ENCODE measurements around the gene GAP43. TPM values are rescaled to one million over a fixed set of nuclear protein-coding genes. Genes with fewer than 3 reads are reported as not detected.

GAP43 gene
- total and polyA plus RNA-seq, 4 donors: 1.1 to 40.9 (median 11.3) TPM

GRCh38 chr3:115635406-115635805 lies 12.1 kb downstream of the GAP43 start:
- Histone ChIP-seq H3K9me3 (ENCODE audit: control insufficient read depth, low read length) (no peaks in the 10 kb centered on the region), H3K4me3 (ENCODE audit: low read length in 2 of 2) (no peak overlapping the region), H3K27me3 (ENCODE audit: control insufficient read depth in 1 of 2, insufficient read depth in 2 of 2, low read length in 1 of 2) (no peaks in the 10 kb centered on the region), H3K27ac (ENCODE audit: low read depth in 1 of 2, low read length in 2 of 2) (no peak overlapping the region), H3K4me1 (ENCODE audit: control insufficient read depth in 1 of 2, insufficient read depth in 2 of 2, low read length in 2 of 2) (no peaks in the 10 kb centered on the region), H3K36me3 (ENCODE audit: control insufficient read depth in 1 of 2, insufficient read depth in 2 of 2, low read length in 1 of 2) (no peaks in the 10 kb centered on the region)
- no peak for ATAC-seq (ENCODE audit: low FRiP score)
- intact Hi-C loops (cut with DNase I): no loop called here
- WGBS, 2 donors: 64 to 83% methylated on average over 1 of the region's 1 CpG
- no peak for DNase-seq

GRCh38 chr3:115638241-115638640 lies 14.9 kb downstream of the GAP43 start:
- no peaks in the 10 kb centered on the region for H3K27me3 ChIP-seq (ENCODE audit: control insufficient read depth in 1 of 2, insufficient read depth in 2 of 2, low read length in 1 of 2)
- H3K27ac ChIP-seq (ENCODE audit: low read depth in 1 of 2, low read length in 2 of 2): no peak overlapping the region
- no peaks in the 10 kb centered on the region for H3K4me1 ChIP-seq (ENCODE audit: control insufficient read depth in 1 of 2, insufficient read depth in 2 of 2, low read length in 2 of 2)
- intact Hi-C loops (cut with DNase I): no loop called here
- no peak overlapping the region for H3K4me3 ChIP-seq (ENCODE audit: low read length in 2 of 2)
- no peaks in the 10 kb centered on the region for H3K9me3 ChIP-seq (ENCODE audit: control insufficient read depth, low read length)
- H3K36me3 ChIP-seq (ENCODE audit: control insufficient read depth in 1 of 2, insufficient read depth in 2 of 2, low read length in 1 of 2): no peaks in the 10 kb centered on the region
- 95 to 100% methylated on average over 1 of the region's 1 CpG for WGBS, 2 donors
- ATAC-seq (ENCODE audit: low FRiP score) (no peak), DNase-seq (no peak)

GRCh38 chr3:115638991-115639390 lies 15.7 kb downstream of the GAP43 start:
- WGBS, 2 donors: 96 to 97% methylated on average over 1 of the region's 1 CpG
- intact Hi-C loops (cut with DNase I): no loop called here
- ATAC-seq (ENCODE audit: low FRiP score): no peak
- Histone ChIP-seq H3K36me3 (ENCODE audit: control insufficient read depth in 1 of 2, insufficient read depth in 2 of 2, low read length in 1 of 2) (no peaks in the 10 kb centered on the region), H3K27me3 (ENCODE audit: control insufficient read depth in 1 of 2, insufficient read depth in 2 of 2, low read length in 1 of 2) (no peaks in the 10 kb centered on the region), H3K4me1 (ENCODE audit: control insufficient read depth in 1 of 2, insufficient read depth in 2 of 2, low read length in 2 of 2) (no peaks in the 10 kb centered on the region), H3K27ac (ENCODE audit: low read depth in 1 of 2, low read length in 2 of 2) (no peak overlapping the region), H3K4me3 (ENCODE audit: low read length in 2 of 2) (no peak overlapping the region), H3K9me3 (ENCODE audit: control insufficient read depth, low read length) (no peaks in the 10 kb centered on the region)
- DNase-seq: no peak

GRCh38 chr3:115644391-115644790 lies 21.1 kb downstream of the GAP43 start:
- ATAC-seq (ENCODE audit: low FRiP score) (no peak), DNase-seq (no peak)
- H3K4me3 ChIP-seq (ENCODE audit: low read length in 2 of 2): no peak overlapping the region
- H3K4me1 ChIP-seq (ENCODE audit: control insufficient read depth in 1 of 2, insufficient read depth in 2 of 2, low read length in 2 of 2): peaks cover 0 to 5% of the 10 kb centered on the region in 2 donors
- no peaks in the 10 kb centered on the region for H3K9me3 ChIP-seq (ENCODE audit: control insufficient read depth, low read length)
- 66 to 75% methylated on average over 1 of the region's 1 CpG for WGBS, 2 donors
- H3K36me3 ChIP-seq (ENCODE audit: control insufficient read depth in 1 of 2, insufficient read depth in 2 of 2, low read length in 1 of 2): no peaks in the 10 kb centered on the region
- intact Hi-C loops (cut with DNase I): no loop called here
- no peaks in the 10 kb centered on the region for H3K27me3 ChIP-seq (ENCODE audit: control insufficient read depth in 1 of 2, insufficient read depth in 2 of 2, low read length in 1 of 2)
- no peak overlapping the region for H3K27ac ChIP-seq (ENCODE audit: low read depth in 1 of 2, low read length in 2 of 2)

- WGBS, 2 donors: 52 to 68% methylated on average over 2 of the region's 2 CpGs
- Histone ChIP-seq H3K36me3 (ENCODE audit: control insufficient read depth in 1 of 2, insufficient read depth in 2 of 2, low read length in 1 of 2) (no peaks in the 10 kb centered on the region), H3K9me3 (ENCODE audit: control insufficient read depth, low read length) (no peaks in the 10 kb centered on the region), H3K27ac (ENCODE audit: low read depth in 1 of 2, low read length in 2 of 2) (no peak overlapping the region), H3K27me3 (ENCODE audit: control insufficient read depth in 1 of 2, insufficient read depth in 2 of 2, low read length in 1 of 2) (no peaks in the 10 kb centered on the region), H3K4me3 (ENCODE audit: low read length in 2 of 2) (no peak overlapping the region), H3K4me1 (ENCODE audit: control insufficient read depth in 1 of 2, insufficient read depth in 2 of 2, low read length in 2 of 2) (peaks cover 0 to 5% of the 10 kb centered on the region in 2 donors)
- no peak for ATAC-seq (ENCODE audit: low FRiP score)
- intact Hi-C loops (cut with DNase I): no loop called here
- DNase-seq: no peak
Observed at GRCh38 chr3:115646027-115646690, 22.8 kb downstream of the GAP43 start.

- no peak for ATAC-seq (ENCODE audit: low FRiP score)
- Histone ChIP-seq H3K27ac (ENCODE audit: low read depth in 1 of 2, low read length in 2 of 2) (no peak overlapping the region), H3K4me3 (ENCODE audit: low read length in 2 of 2) (no peak overlapping the region), H3K27me3 (ENCODE audit: control insufficient read depth in 1 of 2, insufficient read depth in 2 of 2, low read length in 1 of 2) (no peaks in the 10 kb centered on the region), H3K36me3 (ENCODE audit: control insufficient read depth in 1 of 2, insufficient read depth in 2 of 2, low read length in 1 of 2) (no peaks in the 10 kb centered on the region), H3K4me1 (ENCODE audit: control insufficient read depth in 1 of 2, insufficient read depth in 2 of 2, low read length in 2 of 2) (peaks cover 0 to 5% of the 10 kb centered on the region in 2 donors), H3K9me3 (ENCODE audit: control insufficient read depth, low read length) (no peaks in the 10 kb centered on the region)
- intact Hi-C loops (cut with DNase I): no loop called here
- 84 to 87% methylated on average over 1 of the region's 1 CpG for WGBS, 2 donors
- no peak for DNase-seq
Observed at GRCh38 chr3:115648559-115648958, 25.2 kb downstream of the GAP43 start.

GRCh38 chr3:115651087-115651486 lies 27.8 kb downstream of the GAP43 start:
- no peaks in the 10 kb centered on the region for H3K9me3 ChIP-seq (ENCODE audit: control insufficient read depth, low read length)
- no peak overlapping the region for H3K4me3 ChIP-seq (ENCODE audit: low read length in 2 of 2)
- no peak for DNase-seq
- H3K4me1 ChIP-seq (ENCODE audit: control insufficient read depth in 1 of 2, insufficient read depth in 2 of 2, low read length in 2 of 2): peaks cover 0 to 3% of the 10 kb centered on the region in 2 donors
- no peaks in the 10 kb centered on the region for H3K36me3 ChIP-seq (ENCODE audit: control insufficient read depth in 1 of 2, insufficient read depth in 2 of 2, low read length in 1 of 2)
- no peaks in the 10 kb centered on the region for H3K27me3 ChIP-seq (ENCODE audit: control insufficient read depth in 1 of 2, insufficient read depth in 2 of 2, low read length in 1 of 2)
- no peak overlapping the region for H3K27ac ChIP-seq (ENCODE audit: low read depth in 1 of 2, low read length in 2 of 2)
- no peak for ATAC-seq (ENCODE audit: low FRiP score)
- intact Hi-C loops (cut with DNase I): no loop called here
- 97 to 100% methylated on average over 1 of the region's 1 CpG for WGBS, 2 donors

- DNase-seq (no peak), ATAC-seq (ENCODE audit: low FRiP score) (no peak)
- no peaks in the 10 kb centered on the region for H3K9me3 ChIP-seq (ENCODE audit: control insufficient read depth, low read length)
- no peak overlapping the region for H3K27ac ChIP-seq (ENCODE audit: low read depth in 1 of 2, low read length in 2 of 2)
- no peaks in the 10 kb centered on the region for H3K27me3 ChIP-seq (ENCODE audit: control insufficient read depth in 1 of 2, insufficient read depth in 2 of 2, low read length in 1 of 2)
- intact Hi-C loops (cut with DNase I): no loop called here
- H3K4me1 ChIP-seq (ENCODE audit: control insufficient read depth in 1 of 2, insufficient read depth in 2 of 2, low read length in 2 of 2): no peaks in the 10 kb centered on the region
- no peaks in the 10 kb centered on the region for H3K36me3 ChIP-seq (ENCODE audit: control insufficient read depth in 1 of 2, insufficient read depth in 2 of 2, low read length in 1 of 2)
- WGBS, 2 donors: 85 to 88% methylated on average over 2 of the region's 2 CpGs
- H3K4me3 ChIP-seq (ENCODE audit: low read length in 2 of 2): no peak overlapping the region
Observed at GRCh38 chr3:115651599-115651998, 28.3 kb downstream of the GAP43 start.

- intact Hi-C loops (cut with DNase I): no loop called here
- Histone ChIP-seq H3K36me3 (ENCODE audit: control insufficient read depth in 1 of 2, insufficient read depth in 2 of 2, low read length in 1 of 2) (no peaks in the 10 kb centered on the region), H3K4me1 (ENCODE audit: control insufficient read depth in 1 of 2, insufficient read depth in 2 of 2, low read length in 2 of 2) (no peaks in the 10 kb centered on the region), H3K27ac (ENCODE audit: low read depth in 1 of 2, low read length in 2 of 2) (no peak overlapping the region), H3K27me3 (ENCODE audit: control insufficient read depth in 1 of 2, insufficient read depth in 2 of 2, low read length in 1 of 2) (no peaks in the 10 kb centered on the region), H3K4me3 (ENCODE audit: low read length in 2 of 2) (no peak overlapping the region), H3K9me3 (ENCODE audit: control insufficient read depth, low read length) (no peaks in the 10 kb centered on the region)
- DNase-seq (no peak), ATAC-seq (ENCODE audit: low FRiP score) (no peak)
- 89 to 92% methylated on average over 2 of the region's 2 CpGs for WGBS, 2 donors
Observed at GRCh38 chr3:115652738-115653137, 29.4 kb downstream of the GAP43 start.

Measured in aorta (tissue), 5 donors.